PC-3 (cell line): ENCODE data around the gene AMELY.

Experiments used
- EZH2 ChIP-seq: fragments of 300-600 bp; sonication (generic); IDR thresholded peaks from one replicate; pipeline ENCODE4 v1.6.1; 2017; ENCODE audit warnings: antibody characterized with exemption, mild to moderate bottlenecking, low read length; ENCODE audit not compliant: unreplicated experiment
- EZH2phosphoT487 ChIP-seq: fragments of 300-600 bp; sonication (generic); IDR thresholded peaks from 2 replicates; pipeline ENCODE4 v1.6.1; 2018; ENCODE audit warnings: mild to moderate bottlenecking, antibody characterized with exemption, low read length, borderline replicate concordance
- TF ChIP-seq, protein P1 (sequence below): fragments of 300-600 bp; sonication (generic); conservative IDR thresholded peaks from 2 replicates; pipeline ENCODE4 v1.5.1; 2017; ENCODE audit warnings: antibody characterized with exemption, low read depth, mild to moderate bottlenecking, low read length

- TF ChIP-seq, protein P1, sequence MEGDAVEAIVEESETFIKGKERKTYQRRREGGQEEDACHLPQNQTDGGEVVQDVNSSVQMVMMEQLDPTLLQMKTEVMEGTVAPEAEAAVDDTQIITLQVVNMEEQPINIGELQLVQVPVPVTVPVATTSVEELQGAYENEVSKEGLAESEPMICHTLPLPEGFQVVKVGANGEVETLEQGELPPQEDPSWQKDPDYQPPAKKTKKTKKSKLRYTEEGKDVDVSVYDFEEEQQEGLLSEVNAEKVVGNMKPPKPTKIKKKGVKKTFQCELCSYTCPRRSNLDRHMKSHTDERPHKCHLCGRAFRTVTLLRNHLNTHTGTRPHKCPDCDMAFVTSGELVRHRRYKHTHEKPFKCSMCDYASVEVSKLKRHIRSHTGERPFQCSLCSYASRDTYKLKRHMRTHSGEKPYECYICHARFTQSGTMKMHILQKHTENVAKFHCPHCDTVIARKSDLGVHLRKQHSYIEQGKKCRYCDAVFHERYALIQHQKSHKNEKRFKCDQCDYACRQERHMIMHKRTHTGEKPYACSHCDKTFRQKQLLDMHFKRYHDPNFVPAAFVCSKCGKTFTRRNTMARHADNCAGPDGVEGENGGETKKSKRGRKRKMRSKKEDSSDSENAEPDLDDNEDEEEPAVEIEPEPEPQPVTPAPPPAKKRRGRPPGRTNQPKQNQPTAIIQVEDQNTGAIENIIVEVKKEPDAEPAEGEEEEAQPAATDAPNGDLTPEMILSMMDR, result no peak
- TF ChIP-seq EZH2, result no peak
- TF ChIP-seq EZH2phosphoT487, result no peak
These were observed 2.4 kb downstream of the AMELY start for GRCh38 chrY:6909118-6909521.
